IgD-negative memory B cell (primary cell): ENCODE data around the gene PHKB. TPM values are rescaled to one million over a fixed set of nuclear protein-coding genes. Genes with fewer than 3 reads are reported as not detected.
A peak's percentile ranks its signal among the peaks of the same experiment; 100 is the strongest.
"Not testable (repeated sequence)": the region's sequence is repeated elsewhere in the genome, so short reads cannot be mapped to it uniquely, and the experiment has no call there.

Source experiments
- H3K27ac Mint-ChIP-seq, 3 donors: one replicate each; pipeline ENCODE4 v1.8.0; 2020 to 2022; ENCODE audit warnings: mild to moderate bottlenecking in 3 of 3, mixed read lengths in 3 of 3, moderate library complexity in 1 of 3
- H3K27me3 Mint-ChIP-seq: one replicate; pipeline ENCODE4 v1.8.0; 2021; ENCODE audit warnings: mixed read lengths
- H3K36me3 Mint-ChIP-seq: one replicate; pipeline ENCODE4 v1.8.0; 2020; ENCODE audit warnings: mild to moderate bottlenecking, mixed read lengths
- H3K4me1 Mint-ChIP-seq, 3 donors: one replicate each; pipeline ENCODE4 v1.8.0; 2020 to 2022; ENCODE audit warnings: mixed read lengths in 3 of 3, mild to moderate bottlenecking in 1 of 3
- H3K4me3 Mint-ChIP-seq, 4 donors: one replicate each; pipeline ENCODE4 v1.8.0; 2020 to 2022; ENCODE audit warnings: mild to moderate bottlenecking in 4 of 4, mixed read lengths in 4 of 4, moderate library complexity in 3 of 4
- H3K9me3 Mint-ChIP-seq, 3 donors: one replicate each; pipeline ENCODE4 v1.8.0; 2020 to 2021; ENCODE audit warnings: mixed read lengths in 3 of 3, mild to moderate bottlenecking in 1 of 3
- polyA plus RNA-seq: library from polyadenylated mRNA; unstranded; fragments of 300-500 nt; fragmentation: Illumina TruSeq; gene quantifications from one replicate; pipeline ENCODE4 v1.2.3, GENCODE V29; 2021

Gene PHKB
- polyA plus RNA-seq, 1 donor from 2014 or later: 52.2 TPM

DNA sequence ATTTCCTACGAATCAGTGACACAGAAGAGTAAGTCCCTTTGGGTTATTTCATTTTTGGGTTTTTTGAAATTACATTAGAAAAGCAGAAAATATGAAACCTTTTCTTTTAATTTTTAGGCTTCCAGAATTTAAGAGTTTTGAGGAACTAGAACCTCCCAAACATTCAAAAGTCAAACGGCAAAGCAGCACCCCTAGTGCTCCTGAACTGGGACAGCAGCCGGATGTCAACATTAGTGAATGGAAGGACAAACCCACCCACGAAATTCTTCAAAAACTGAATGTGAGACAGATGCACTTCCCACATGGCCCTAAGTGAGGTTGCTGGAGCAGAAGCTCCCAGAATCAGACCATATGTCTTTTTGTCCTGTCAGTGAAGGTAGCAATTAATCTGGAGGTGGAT, 199.4 kb downstream of the PHKB start:
- Mint-ChIP-seq H3K9me3 (no peaks in the 10 kb centered on the region), H3K27me3 (no peaks in the 10 kb centered on the region), H3K4me3 (peak overlapping the region in 1 of 4 donors; percentile 63), H3K27ac (no peak overlapping the region), H3K36me3 (peaks cover 21% of the 10 kb centered on the region), H3K4me1 (no peaks in the 10 kb centered on the region)

DNA sequence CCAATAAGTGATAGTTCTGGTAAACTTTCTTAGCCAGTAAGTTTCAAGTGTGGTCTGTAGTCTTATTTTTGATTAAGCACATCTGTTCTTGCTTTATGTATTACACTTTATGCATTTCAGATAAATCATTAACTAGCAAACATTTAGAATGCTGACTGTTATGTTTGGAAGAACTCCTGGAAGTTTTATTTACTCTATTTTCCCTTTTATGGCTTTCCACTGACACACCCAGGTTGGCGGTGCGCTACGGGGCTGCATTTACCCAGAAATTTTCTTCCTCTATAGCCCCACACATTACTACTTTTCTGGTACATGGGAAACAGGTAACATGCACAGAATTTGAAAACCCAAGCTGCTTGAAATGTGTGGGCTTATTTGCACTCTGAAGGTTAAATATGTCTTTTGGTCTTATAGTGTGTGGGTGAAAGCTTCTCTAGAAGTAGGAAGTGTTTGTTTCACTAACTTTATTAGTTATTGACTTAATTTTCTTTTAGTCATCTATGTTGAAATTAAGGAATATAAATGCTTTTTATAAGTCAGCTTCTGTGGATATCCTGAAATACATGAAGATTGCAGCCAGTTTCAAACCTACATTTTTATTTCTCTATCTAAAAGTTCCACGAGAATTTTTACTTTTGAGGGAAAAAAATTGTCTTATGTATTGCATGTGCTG, 203.7 kb downstream of the PHKB start:
- H3K9me3 Mint-ChIP-seq: no peaks in the 10 kb centered on the region
- H3K27ac Mint-ChIP-seq: no peak overlapping the region
- H3K36me3 Mint-ChIP-seq: peaks cover 16% of the 10 kb centered on the region
- H3K4me1 Mint-ChIP-seq: no peaks in the 10 kb centered on the region
- H3K27me3 Mint-ChIP-seq: no peaks in the 10 kb centered on the region
- H3K4me3 Mint-ChIP-seq: no peak overlapping the region

DNA sequence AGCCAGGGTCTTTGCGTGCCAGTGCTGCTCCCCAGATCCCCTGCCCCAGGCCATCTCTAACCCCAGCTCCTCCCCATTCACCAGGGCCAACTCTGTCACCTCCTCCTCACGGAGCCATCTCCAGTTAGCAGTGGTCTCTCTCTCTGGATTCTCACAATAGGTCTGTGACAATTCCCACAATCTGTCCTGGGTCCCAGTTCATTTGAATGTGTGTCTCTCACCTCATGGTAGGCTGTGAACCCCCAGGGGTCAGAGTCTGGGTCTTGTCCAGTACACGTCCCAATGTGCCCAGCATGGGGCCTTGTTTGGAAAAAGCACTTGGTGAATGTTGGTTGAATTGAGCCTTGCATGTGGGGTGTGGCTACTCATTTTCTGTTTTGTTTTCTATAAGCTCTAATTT, 205.3 kb downstream of the PHKB start:
- peaks cover 22% of the 10 kb centered on the region for H3K36me3 Mint-ChIP-seq

DNA sequence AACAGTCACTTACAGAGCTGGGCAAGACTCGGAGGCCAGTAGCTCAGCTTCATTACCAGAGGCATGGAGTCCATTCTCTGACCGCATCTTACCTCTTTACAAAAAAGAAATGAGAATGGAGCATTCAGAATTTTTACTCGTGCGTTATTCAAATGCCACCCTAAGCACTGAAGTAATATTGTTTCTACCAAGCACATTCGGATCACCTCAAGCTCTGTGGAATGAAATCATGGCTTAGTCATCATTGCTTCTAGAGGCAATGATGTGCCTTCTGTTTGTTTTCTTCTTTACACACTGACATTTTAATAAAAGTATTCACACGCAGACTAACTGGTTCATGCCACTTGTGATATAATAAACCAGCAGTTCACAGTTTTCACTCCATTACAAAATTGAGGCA, 206.8 kb downstream of the PHKB start:
- Mint-ChIP-seq H3K27ac (no peak overlapping the region), H3K4me3 (no peak overlapping the region), H3K9me3 (no peaks in the 10 kb centered on the region), H3K27me3 (no peaks in the 10 kb centered on the region), H3K36me3 (peaks cover 18% of the 10 kb centered on the region), H3K4me1 (no peaks in the 10 kb centered on the region)

More for the DNA sequence above, 205.3 kb downstream of the PHKB start:
- H3K4me1 Mint-ChIP-seq: no peaks in the 10 kb centered on the region
- no peak overlapping the region for H3K27ac Mint-ChIP-seq
- H3K4me3 Mint-ChIP-seq: no peak overlapping the region
- no peaks in the 10 kb centered on the region for H3K9me3 Mint-ChIP-seq
- H3K27me3 Mint-ChIP-seq: no peaks in the 10 kb centered on the region

DNA sequence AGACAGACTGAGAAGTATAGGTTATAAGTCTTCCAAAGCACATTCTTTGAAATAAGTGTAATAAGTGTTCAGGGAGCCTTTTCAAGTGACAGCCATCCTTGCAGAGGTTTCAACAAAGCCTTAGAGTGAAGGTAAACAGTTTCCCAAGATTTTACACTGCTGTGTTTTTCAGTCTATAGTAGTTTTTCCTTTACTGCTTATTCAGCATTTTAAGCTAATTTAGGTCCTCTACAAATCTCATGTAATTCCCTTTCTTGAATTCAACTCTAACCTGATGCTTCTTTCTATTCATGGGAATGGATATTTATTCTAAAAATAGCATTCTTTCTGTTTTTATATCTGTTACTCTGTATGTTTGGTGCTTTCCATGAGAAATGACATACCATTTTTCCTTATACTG, 211.3 kb downstream of the PHKB start:
- H3K36me3 Mint-ChIP-seq: peaks cover 29% of the 10 kb centered on the region
- H3K9me3 Mint-ChIP-seq: peaks cover 0 to 2% (median 2%) of the 10 kb centered on the region in 3 donors
- H3K27me3 Mint-ChIP-seq: no peaks in the 10 kb centered on the region
- no peaks in the 10 kb centered on the region for H3K4me1 Mint-ChIP-seq
- peak overlapping the region in 1 of 3 donors; percentile 64 for H3K27ac Mint-ChIP-seq
- no peak overlapping the region for H3K4me3 Mint-ChIP-seq

DNA sequence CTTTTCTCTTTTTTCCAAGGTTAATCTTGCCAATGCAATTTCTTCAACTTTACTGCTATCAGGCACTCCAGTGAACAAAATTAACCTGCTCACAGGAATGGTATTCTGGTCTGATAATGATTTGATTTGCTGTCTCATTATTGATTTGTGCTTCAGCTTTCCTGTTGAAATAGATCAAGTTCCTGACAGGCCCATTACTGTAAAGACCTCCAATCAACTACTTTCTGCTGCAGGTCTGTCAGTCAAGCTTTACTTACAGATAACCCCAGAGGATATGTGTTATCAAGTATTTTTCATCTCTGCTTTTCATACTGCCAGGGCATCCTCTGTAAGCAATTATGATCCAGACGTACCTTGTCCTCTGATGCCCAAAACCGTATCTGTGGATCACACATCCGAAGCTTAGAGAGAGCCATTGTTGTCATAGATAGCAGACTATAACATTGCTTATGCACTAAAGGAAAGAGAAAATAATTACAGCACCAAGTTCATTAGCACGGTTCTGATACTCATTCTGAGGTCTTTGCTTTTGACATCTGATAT, 215.6 kb downstream of the PHKB start:
- H3K4me1 Mint-ChIP-seq: no peaks in the 10 kb centered on the region
- peaks cover 29% of the 10 kb centered on the region for H3K36me3 Mint-ChIP-seq
- no peak overlapping the region for H3K27ac Mint-ChIP-seq
- no peak overlapping the region for H3K4me3 Mint-ChIP-seq
- H3K27me3 Mint-ChIP-seq: no peaks in the 10 kb centered on the region
- H3K9me3 Mint-ChIP-seq: peaks cover 0 to 2% (median 2%) of the 10 kb centered on the region in 3 donors

DNA sequence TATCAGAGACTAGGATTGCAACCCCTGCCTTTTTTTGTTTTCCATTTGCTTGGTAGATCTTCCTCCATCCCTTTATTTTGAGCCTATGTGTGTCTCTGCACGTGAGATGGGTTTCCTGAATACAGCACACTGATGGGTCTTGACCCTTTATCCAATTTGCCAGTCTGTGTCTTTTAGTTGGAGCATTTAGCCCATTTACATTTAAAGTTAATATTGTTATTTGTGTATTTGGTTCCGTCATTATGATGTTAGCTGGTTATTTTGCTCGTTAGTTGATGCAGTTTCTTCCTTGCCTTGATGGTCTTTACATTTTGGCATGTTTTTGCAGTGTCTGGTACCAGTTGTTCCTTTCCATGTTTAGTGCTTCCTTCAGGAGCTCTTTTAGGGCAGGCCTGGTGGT, 220.4 kb downstream of the PHKB start:
- not testable (repeated sequence) for H3K9me3 Mint-ChIP-seq, H3K27ac Mint-ChIP-seq, H3K4me3 Mint-ChIP-seq, H3K27me3 Mint-ChIP-seq, H3K4me1 Mint-ChIP-seq
- peaks cover 23% of the 10 kb centered on the region for H3K36me3 Mint-ChIP-seq

DNA sequence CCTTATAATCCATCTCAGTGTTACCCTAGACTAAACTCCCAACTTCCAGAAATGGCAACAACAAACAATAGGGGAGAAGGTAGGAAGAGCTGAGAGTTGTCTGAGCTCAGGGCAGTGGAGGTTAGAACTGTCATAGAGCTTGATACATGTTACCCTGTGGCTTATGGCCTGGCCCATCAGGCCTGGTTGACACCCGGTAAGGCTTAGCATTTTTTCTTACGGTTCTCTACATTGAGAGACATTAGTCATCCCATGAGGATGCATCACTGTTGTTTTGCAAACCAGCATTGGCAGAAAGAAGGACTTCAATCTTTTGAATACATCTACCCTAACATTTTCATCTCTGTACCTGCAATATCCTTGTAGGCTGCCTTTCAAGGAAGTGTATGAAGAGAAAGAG, 226.6 kb downstream of the PHKB start:
- no peak overlapping the region for H3K27ac Mint-ChIP-seq
- no peak overlapping the region for H3K4me3 Mint-ChIP-seq
- no peaks in the 10 kb centered on the region for H3K4me1 Mint-ChIP-seq
- H3K9me3 Mint-ChIP-seq: no peaks in the 10 kb centered on the region
- peaks cover 6% of the 10 kb centered on the region for H3K36me3 Mint-ChIP-seq
- H3K27me3 Mint-ChIP-seq: no peaks in the 10 kb centered on the region

DNA sequence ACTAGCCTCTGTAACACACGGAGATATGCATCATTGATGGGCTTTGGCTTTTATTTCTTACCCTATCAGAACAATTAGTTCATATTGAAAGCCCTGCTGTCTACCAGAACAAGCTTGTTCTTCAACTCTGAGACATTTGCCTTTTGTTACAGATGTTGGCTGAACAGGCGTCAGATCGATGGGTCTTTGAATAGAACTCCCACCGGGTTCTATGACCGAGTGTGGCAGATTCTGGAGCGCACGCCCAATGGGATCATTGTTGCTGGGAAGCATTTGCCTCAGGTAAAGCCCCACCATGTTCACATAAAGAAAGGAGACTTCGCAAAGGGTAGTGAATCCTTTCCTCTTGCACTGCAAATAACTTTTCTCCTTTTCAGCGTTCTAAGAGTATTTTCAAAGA, 232.1 kb downstream of the PHKB start:
- H3K4me1 Mint-ChIP-seq: no peaks in the 10 kb centered on the region
- no peak overlapping the region for H3K4me3 Mint-ChIP-seq
- no peak overlapping the region for H3K27ac Mint-ChIP-seq
- no peaks in the 10 kb centered on the region for H3K27me3 Mint-ChIP-seq
- peaks cover 8% of the 10 kb centered on the region for H3K36me3 Mint-ChIP-seq
- H3K9me3 Mint-ChIP-seq: no peaks in the 10 kb centered on the region

DNA sequence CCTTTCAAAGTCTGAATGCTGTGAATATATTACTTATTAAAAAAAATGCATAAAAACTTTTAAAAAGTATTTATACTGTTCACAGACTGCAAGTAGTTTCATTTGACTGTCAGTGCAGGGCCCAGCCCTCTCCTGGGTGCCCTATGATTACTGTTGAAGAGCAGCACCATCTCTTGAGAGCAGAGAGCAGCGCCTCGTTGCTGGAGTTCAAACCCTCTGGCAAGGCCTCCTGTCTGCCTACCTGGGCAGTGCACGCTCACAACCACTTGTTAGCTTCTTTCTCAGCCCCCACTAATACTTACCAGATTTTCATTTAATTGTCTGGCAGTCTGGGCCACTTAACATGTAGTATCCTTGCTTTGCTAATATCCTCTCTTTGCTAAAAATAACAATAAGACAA, 233.4 kb downstream of the PHKB start:
- Mint-ChIP-seq H3K9me3 (no peaks in the 10 kb centered on the region), H3K4me1 (no peaks in the 10 kb centered on the region), H3K27ac (no peak overlapping the region), H3K4me3 (no peak overlapping the region), H3K36me3 (peaks cover 9% of the 10 kb centered on the region), H3K27me3 (no peaks in the 10 kb centered on the region)

DNA sequence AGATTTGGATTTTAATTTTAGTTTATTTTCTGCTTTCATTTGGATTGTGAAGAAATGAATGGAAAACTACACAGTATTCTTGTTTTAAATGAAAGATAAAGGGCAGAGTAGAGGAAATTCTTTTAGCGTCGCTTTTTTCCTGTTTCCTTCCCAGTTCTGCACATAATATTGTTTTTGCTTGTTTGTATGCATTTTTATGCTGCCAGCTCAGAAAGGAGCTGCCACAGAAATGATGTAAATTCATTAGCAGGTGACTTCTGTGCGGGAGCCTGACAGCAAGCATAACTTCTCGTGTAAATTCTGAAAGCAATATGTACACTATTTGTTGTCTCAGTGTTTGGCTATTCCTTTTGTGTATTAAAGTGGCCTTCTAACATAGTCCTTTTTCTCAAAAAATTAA, 234.6 kb downstream of the PHKB start:
- H3K36me3 Mint-ChIP-seq: peaks cover 9% of the 10 kb centered on the region
- H3K4me1 Mint-ChIP-seq: no peaks in the 10 kb centered on the region
- no peak overlapping the region for H3K27ac Mint-ChIP-seq
- H3K27me3 Mint-ChIP-seq: no peaks in the 10 kb centered on the region
- no peaks in the 10 kb centered on the region for H3K9me3 Mint-ChIP-seq
- H3K4me3 Mint-ChIP-seq: no peak overlapping the region

DNA sequence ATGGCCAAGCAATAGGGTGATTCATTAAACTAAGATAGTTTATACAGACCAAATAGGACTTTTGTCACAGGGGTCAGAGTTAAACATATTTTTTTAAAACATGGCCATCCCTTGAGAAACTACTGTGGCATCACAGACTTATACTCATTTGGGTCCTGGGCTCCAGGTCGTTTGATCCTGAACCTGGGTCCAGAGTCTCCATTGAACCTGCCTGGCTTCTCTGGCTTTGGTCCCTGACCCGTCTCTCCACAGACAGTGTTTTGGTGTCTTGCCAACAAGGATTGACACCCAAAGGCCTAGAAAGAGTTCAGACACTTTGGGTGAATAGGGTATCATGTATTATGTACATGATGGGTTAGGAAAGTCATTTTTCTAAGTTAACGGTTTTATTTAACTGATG, 236.7 kb downstream of the PHKB start:
- H3K27ac Mint-ChIP-seq: no peak overlapping the region
- H3K4me1 Mint-ChIP-seq: no peaks in the 10 kb centered on the region
- H3K36me3 Mint-ChIP-seq: peaks cover 9% of the 10 kb centered on the region
- H3K9me3 Mint-ChIP-seq: no peaks in the 10 kb centered on the region
- H3K27me3 Mint-ChIP-seq: no peaks in the 10 kb centered on the region
- no peak overlapping the region for H3K4me3 Mint-ChIP-seq

DNA sequence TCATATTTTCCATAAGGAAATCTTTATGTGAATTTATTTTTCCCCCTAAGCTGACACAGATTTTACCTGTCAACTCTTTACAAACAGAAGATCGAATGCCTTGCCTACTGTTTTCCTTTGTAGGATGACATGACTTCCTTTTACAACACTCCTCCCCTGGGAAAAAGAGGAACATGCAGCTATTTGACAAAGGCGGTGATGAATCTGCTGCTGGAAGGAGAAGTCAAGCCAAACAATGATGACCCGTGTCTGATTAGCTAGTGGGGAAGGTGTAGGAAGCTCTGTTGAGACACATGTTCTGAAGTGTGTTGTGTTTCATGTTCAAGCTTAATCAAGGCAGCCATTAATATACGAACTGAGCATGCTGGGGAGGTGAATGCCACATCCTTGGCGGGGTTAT, 238.0 kb downstream of the PHKB start:
- no peak overlapping the region for H3K4me3 Mint-ChIP-seq
- H3K27ac Mint-ChIP-seq: no peak overlapping the region

DNA sequence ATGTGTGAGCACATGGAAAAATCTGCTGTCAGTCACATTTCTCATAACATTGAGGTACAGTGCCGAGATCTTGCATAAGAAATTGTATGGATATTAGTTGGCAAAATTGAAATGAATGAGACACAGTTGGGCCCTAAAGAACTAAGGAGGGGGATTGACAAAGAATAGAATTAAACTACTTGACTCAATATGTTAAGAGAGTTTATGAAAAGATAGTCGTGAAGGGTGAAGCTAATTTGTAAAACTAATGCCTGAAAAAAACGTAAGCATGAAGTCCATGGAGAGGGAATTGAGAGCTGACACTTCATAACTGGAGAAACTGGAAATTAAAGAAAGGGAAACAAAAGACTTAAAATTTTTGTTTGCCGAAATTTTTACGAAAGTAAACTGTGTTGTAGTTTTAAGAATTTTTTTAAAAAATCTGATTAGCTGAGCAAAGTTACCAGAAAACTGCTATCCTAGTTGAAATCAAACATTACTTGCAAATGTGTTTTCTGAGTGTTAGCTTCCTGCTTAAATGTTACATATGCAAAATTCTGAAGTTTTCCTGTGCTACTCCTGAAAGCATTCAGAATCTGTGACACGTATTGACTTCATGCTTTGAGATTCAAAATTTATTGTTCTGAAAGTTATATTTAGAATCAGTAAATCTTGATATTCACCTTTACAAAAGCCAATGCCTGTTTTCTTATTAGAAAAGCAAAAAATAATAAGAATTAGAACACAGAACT, 239.9 kb downstream of the PHKB start:
- Mint-ChIP-seq H3K27me3 (no peaks in the 10 kb centered on the region), H3K36me3 (peaks cover 11% of the 10 kb centered on the region), H3K27ac (no peak overlapping the region), H3K4me3 (no peak overlapping the region), H3K4me1 (no peaks in the 10 kb centered on the region), H3K9me3 (no peaks in the 10 kb centered on the region)

More for the DNA sequence above, 238.0 kb downstream of the PHKB start:
- Mint-ChIP-seq H3K9me3 (no peaks in the 10 kb centered on the region), H3K36me3 (peaks cover 11% of the 10 kb centered on the region), H3K4me1 (no peaks in the 10 kb centered on the region), H3K27me3 (no peaks in the 10 kb centered on the region)

DNA sequence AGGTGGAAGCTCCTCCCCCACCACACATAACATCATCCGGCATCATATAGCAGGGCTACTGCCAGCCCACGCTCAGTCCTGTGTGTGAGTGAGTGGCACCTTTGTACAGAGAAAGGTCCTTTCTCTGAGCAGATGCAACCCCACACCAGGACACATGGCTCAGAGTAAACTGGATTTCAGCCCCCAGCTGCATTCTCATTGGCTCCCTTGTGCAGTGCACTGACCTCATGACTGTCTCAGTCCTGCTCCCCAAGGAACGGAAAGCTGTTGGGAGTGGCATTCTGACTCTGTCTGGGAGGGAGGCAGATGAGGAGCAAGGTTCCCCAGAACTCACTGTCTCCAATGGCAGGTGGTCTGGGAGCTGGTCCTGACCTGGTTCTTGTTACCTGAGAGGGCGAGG, 244.1 kb downstream of the PHKB start:
- Mint-ChIP-seq H3K27me3 (no peaks in the 10 kb centered on the region), H3K9me3 (no peaks in the 10 kb centered on the region), H3K36me3 (peaks cover 9% of the 10 kb centered on the region), H3K4me3 (no peak overlapping the region), H3K27ac (no peak overlapping the region), H3K4me1 (peaks cover 0 to 3% (median 1%) of the 10 kb centered on the region in 3 donors)

DNA sequence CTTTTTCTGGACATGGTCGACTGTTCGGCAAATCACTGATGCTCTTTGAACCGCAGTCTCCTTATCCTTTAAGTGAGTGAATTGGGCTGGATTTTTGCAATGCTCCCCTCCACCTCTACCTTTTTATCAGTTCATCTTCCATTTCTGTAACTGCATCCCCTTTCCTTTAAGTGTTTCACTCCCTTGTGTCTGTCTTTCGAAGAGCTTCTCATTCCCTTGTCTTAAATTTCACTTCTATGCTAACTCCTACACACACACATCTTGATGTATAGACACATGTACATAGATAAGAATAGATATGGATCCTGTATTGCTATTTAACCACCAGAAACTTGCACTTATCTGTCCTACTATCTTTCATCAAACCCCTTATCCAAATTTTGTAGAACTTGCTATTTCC, 250.7 kb downstream of the PHKB start:
- H3K27me3 Mint-ChIP-seq: no peaks in the 10 kb centered on the region
- peaks cover 6% of the 10 kb centered on the region for H3K36me3 Mint-ChIP-seq
- no peak overlapping the region for H3K27ac Mint-ChIP-seq
- no peaks in the 10 kb centered on the region for H3K9me3 Mint-ChIP-seq
- H3K4me1 Mint-ChIP-seq: peaks cover 0 to 4% (median 4%) of the 10 kb centered on the region in 3 donors
- H3K4me3 Mint-ChIP-seq: no peak overlapping the region
